Frontal cortex (tissue), 4 donors: Measurements from ENCODE around the gene KRT78. TPM values are rescaled to one million over a fixed set of nuclear protein-coding genes. Genes with fewer than 3 reads are reported as not detected.
"Not testable (repeated sequence)": the region's sequence is repeated elsewhere in the genome, so short reads cannot be mapped to it uniquely, and the experiment has no call there.

ENCODE experiments used
- DNase-seq, 2 donors: peaks; one replicate each; pipeline ENCODE4 v3.0.0; 2012; ENCODE audit warnings: low spot score in 2 of 2
- FAIRE-seq: peaks from 2 replicates; lab custom pipeline; 2012; peaks lifted over from hg19 to GRCh38; lab: Jason Lieb, UNC
- total RNA-seq: library from RNA; depleted of rRNA; stranded (reverse); fragments of >200 nt; gene quantifications from one replicate; pipeline ENCODE4 v1.2.3, GENCODE V29; 2014
- donor health status: control.
- donor health status: control.
- donor health status: control.

KRT78 gene
- total RNA-seq: not detected

- DNase-seq (no peak), FAIRE-seq (no peak)
Measured at GRCh38 chr12:52848661-52849255, at the start of gene KRT78. KRT78 (minus strand) TSS chr12:52848994; CDS start chr12:52848930, 64 bp downstream.

DNA sequence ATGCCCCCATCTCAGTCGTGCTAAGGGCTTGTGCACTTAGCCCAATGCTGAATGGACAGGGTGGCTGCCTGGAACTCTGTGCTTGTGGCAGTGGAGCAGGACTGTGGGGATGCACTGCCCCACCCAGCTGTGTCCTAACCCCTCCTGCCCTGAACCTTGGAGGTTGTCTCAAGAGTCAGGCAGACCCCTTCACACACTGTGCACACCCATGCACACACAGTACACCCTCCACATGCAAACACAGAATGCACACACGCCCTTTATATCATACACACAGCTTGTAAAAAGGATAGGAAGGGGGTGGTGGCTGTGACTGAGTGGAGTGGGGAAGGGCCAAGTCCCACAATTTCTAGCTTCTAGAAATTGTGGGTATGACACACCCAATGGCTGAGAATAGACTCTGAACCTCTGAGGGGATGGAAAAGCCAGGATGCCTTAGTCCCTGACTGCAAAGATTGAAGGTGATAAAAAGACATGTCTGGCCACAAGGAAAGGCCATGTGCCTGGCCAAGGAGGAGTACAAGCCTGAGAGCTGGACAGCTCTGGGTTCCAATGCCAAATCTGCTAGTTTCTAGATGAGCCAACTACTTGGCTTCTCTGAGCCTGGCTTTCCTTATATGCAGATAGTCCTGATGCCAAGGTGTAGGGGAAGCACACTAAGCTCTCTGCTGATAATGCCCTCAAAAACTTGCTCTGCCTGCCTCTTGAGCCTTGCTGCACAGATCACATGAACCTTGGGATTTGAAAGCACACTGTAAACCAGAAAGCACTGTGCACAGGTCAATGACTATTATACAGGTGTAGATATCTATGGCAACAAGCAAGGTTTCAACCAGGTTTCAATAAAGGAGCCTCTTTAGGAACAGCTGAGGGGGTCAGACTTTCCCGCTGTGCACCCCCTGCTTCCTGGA lies 47.7 kb upstream of the KRT78 start:
- no peak for FAIRE-seq
- no peak for DNase-seq

GRCh38 chr12:52895726-52896189 lies 47.0 kb upstream of the KRT78 start:
- FAIRE-seq (no peak), DNase-seq (no peak)

DNA sequence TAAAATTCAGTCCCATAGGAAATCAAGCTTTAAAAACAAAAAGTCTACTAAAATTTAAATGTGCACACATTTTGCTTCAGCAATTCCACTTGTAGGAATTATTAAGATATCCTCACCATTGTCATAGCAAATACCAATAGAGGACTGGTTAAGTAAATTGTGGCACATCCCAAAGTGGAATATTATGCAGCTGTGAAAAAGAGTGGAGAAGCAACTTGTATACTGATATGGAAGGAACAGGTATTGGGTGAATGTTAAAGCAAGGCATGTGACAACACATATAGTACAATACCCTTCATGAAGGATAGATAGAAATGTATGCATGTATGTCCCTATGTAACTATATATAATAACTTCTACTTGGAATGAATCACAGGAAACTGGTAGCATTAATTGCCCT lies 44.2 kb upstream of the KRT78 start:
- FAIRE-seq (no peak), DNase-seq (no peak)

- no peak for FAIRE-seq
Measured at GRCh38 chr12:52892207-52892852, 43.5 kb upstream of the KRT78 start.

DNA sequence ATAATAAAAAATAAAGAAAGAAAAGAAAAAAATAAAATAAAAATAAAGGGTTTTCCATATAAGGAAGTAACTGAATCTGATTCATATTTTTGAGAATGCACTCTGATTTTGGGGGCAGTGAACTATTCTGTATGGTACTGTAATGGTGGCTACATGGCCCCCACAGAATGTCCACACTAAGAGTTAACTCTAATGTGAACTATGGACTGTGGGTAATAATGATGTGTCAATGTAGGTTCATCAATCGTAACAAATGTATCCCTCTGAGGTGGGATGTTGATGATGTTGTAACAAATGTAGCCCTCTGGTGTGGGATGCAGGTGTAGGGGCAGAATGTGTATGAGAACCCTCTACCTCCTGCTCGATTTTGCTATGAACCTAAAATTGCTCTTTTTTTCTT lies 42.2 kb upstream of the KRT78 start:
- FAIRE-seq: no peak
- no peak for DNase-seq

More at GRCh38 chr12:52892207-52892852, 43.5 kb upstream of the KRT78 start:
- DNase-seq: no peak

GRCh38 chr12:52890417-52890816 lies 41.6 kb upstream of the KRT78 start:
- DNase-seq (no peak), FAIRE-seq (no peak)

- FAIRE-seq: no peak
- peak in 1 of 2 donors; percentile 74 for DNase-seq
Measured at GRCh38 chr12:52884526-52885293, 35.9 kb upstream of the KRT78 start.

DNA sequence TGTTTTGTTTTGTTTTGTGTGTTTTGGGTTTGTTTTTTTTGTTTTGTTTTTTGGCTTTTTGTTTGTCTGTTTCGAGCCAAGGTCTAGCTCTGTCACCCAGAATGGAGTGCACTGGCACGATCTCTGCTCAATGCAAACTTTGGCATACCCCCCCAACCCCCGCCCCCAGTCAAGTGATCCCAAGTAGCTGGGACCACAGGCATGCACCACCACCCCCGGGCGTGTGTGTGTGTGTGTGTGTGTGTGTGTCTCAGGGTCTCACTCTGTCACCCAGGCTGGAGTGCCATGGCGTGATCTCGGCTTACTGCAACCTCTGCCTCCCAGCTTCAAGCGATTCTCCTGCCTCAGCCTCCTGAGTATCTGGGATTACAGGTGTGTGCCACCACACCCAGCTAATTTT lies 31.7 kb upstream of the KRT78 start:
- not testable (repeated sequence) for DNase-seq, FAIRE-seq

DNA sequence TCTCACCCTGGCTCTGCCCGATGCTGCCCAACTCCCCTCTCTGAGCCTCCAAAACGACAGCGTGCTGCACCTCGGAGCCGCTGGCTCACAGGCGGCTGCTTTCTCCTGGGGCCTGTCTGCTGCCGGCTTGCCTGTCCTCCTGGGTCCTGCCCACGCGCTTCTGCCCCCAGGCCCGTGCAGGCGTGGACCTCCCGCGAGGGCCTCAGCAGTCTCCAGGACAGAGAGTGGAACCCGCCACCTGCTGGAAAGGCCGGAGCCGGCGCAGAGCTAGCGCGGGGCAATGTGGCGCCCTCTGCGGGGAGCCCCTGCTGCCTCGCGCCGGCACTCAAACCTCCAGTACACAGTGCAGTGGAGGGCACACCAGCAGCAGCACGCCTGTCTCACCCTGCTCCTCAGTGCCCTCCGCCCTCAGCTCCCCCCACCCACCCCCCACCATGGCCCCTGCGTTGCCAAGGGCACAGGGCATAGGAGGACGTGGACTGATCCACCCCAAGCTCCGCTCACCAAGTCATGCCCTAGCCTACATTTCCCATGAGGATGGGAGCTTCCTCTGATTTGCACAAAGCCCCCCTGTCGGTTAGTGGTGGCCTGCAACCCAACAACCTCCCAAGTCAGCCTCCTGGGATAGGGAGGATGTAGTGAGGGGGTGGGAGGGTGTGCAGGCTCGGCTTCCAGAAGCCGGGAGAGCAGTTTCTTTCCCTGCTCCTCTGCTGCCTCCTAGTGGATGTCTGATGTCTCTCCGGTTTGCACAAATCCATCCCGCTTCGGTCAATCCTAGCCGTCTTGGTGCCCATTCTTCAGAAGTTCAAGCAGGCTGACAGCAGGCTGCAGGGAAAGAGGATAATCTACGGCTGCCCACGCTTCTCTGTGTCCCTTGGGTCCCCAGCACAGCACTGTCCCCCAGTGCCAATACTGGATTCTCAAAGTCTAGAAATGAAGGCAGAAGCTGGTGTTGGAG lies 30.9 kb upstream of the KRT78 start:
- no peak for FAIRE-seq
- peak; percentile 70 to 87 for DNase-seq

- FAIRE-seq: no peak
- DNase-seq: no peak
Measured at GRCh38 chr12:52878507-52879393, 30.0 kb upstream of the KRT78 start.

- FAIRE-seq (no peak), DNase-seq (no peak)
Measured at GRCh38 chr12:52877242-52877641, 28.4 kb upstream of the KRT78 start.

GRCh38 chr12:52876372-52876771 lies 27.6 kb upstream of the KRT78 start:
- FAIRE-seq: no peak
- DNase-seq: peak in 1 of 2 donors; percentile 36

GRCh38 chr12:52874573-52875435 lies 26.0 kb upstream of the KRT78 start:
- DNase-seq: no peak
- no peak for FAIRE-seq

- peak; percentile 63 to 87 for DNase-seq
- no peak for FAIRE-seq
Measured at GRCh38 chr12:52873832-52874572, 25.2 kb upstream of the KRT78 start.

DNA sequence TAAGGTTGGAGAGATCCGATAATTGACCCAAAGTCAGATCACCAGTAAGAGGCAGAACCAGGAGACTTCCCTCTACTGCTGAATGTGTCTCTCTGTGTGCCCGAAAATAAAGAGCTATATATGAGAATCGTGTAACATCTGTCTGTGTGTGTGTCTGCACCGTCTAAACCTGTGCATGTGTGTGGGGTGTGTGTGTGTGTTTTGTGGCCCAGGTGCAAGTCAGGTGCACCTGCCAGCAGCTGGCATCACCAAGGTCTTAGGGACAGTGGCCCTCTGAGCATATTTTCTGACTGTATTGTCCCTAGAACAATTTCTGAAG lies 24.7 kb upstream of the KRT78 start:
- DNase-seq (no peak), FAIRE-seq (no peak)
